ENCODE results near the gene GAL3ST3. TPM values are rescaled to one million over a fixed set of nuclear protein-coding genes. Genes with fewer than 3 reads are reported as not detected.

The GAL3ST3 gene
- total RNA-seq, 2 experiments from 2014 or later = 0.51 to 1.0 TPM

- H3K9me3 Mint-ChIP-seq = no peaks in the 10 kb centered on the region
- H3K4me3 Mint-ChIP-seq = no peak overlapping the region
- POLR2A ChIA-PET = interaction anchor here (0.5 to 11.1 kb wide), 10 partner anchors 12 to 218 kb away, joined by 3 to 131 read pairs (median 4); partner anchors contain the start of gene SF3B2
- peak; percentile 88 for TF ChIP-seq CTCF (IDR thresholded peaks at IDR 0.05)
- ATAC-seq (peak; percentile 25), DNase-seq (peak; percentile 84)
- H3K27me3 Mint-ChIP-seq = no peaks in the 10 kb centered on the region
- peaks cover 71% of the 10 kb centered on the region for H3K36me3 Mint-ChIP-seq (ENCODE audit: low read depth)
- intact Hi-C loops (cut with micrococcal nuclease) = loop anchor here (2.0 kb wide), 1 partner anchor 59 kb away; no protein-coding TSS in a partner anchor
- CTCF ChIA-PET = interaction anchor here (0.6 to 10.2 kb wide), 40 partner anchors 9 to 784 kb away, joined by 3 to 133 read pairs (median 5); partner anchors contain the start of genes CCDC85B and SF3B2
- H3K27ac Mint-ChIP-seq = peak overlapping the region; percentile 95
- peaks cover 62% of the 10 kb centered on the region for H3K4me1 Mint-ChIP-seq (ENCODE audit: low read depth)
Observed at GRCh38 chr11:66068154-66068821, 19.3 kb upstream of the GAL3ST3 start.

DNA sequence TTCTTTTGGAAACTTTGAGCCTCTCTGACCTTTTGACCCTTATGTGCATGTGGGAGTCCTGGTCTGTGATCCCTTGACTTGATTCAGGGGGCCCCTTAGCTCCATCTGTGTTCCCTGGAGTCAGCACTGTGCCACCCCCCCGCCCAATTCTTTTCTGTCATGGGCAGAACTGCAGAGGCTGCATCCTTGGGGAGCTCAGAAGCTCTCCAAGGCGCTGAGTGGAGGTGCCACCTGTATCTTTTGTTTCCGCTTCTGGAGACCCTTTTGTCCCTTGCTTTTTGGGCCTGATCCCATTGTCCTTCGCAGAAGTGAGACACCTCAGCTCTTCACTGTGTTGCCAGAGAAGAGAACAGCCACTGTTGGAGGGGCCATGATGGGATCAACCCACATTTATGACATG is 18.7 kb upstream of the GAL3ST3 start:
- no peak for ATAC-seq
- intact Hi-C loops (cut with micrococcal nuclease) = loop anchor here (2.0 kb wide), 1 partner anchor 59 kb away; no protein-coding TSS in a partner anchor
- Mint-ChIP-seq H3K9me3 (no peaks in the 10 kb centered on the region), H3K27me3 (no peaks in the 10 kb centered on the region), H3K36me3 (ENCODE audit: low read depth) (peaks cover 71% of the 10 kb centered on the region), H3K27ac (peak overlapping the region; percentile 95), H3K4me1 (ENCODE audit: low read depth) (peaks cover 62% of the 10 kb centered on the region), H3K4me3 (no peak overlapping the region)
- POLR2A ChIA-PET = interaction anchor here (1.2 to 11.1 kb wide), 5 partner anchors 12 to 59 kb away, joined by 3 to 131 read pairs (median 6); partner anchors contain the start of gene SF3B2
- no peak for TF ChIP-seq CTCF (IDR thresholded peaks at IDR 0.05)
- DNase-seq = no peak
- CTCF ChIA-PET = interaction anchor here (0.8 to 10.2 kb wide), 24 partner anchors 9 to 784 kb away, joined by 3 to 133 read pairs (median 6); partner anchors contain the start of genes CCDC85B and SF3B2

DNA sequence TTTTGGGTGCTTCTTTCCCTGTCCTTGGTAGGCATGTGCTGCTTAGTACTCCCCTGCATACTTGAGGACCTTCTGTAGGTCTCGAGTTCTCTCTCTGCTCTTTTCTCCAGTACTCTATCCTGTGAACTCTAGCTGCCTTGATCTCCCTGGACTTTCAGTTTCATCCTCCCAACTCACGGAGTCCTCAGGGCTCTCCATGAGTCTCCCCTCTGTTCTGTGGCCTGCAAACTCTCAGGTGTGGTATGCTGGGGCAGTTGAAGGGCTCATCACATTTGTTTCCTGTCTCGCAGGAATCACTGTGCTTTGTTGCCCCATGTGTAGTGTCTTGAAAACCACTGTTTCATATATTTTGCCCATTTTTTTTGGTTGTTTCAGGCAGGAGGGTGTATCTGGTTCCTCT is 17.8 kb upstream of the GAL3ST3 start:
- ChIA-PET POLR2A (interaction anchor here (1.6 to 11.1 kb wide), 3 partner anchors 11 to 60 kb away, joined by 6 to 131 read pairs (median 8); partner anchors contain the start of gene SF3B2), CTCF (interaction anchor here (1.2 to 10.2 kb wide), 12 partner anchors 8 to 785 kb away, joined by 3 to 133 read pairs (median 8); partner anchors contain the start of gene SF3B2)
- no peak for TF ChIP-seq CTCF (IDR thresholded peaks at IDR 0.05)
- intact Hi-C loops (cut with micrococcal nuclease) = no loop called here
- H3K4me3 Mint-ChIP-seq = no peak overlapping the region
- no peak for ATAC-seq
- no peaks in the 10 kb centered on the region for H3K27me3 Mint-ChIP-seq
- peaks cover 70% of the 10 kb centered on the region for H3K36me3 Mint-ChIP-seq (ENCODE audit: low read depth)
- no peak for DNase-seq
- peaks cover 56% of the 10 kb centered on the region for H3K4me1 Mint-ChIP-seq (ENCODE audit: low read depth)
- peak overlapping the region; percentile 95 for H3K27ac Mint-ChIP-seq
- no peaks in the 10 kb centered on the region for H3K9me3 Mint-ChIP-seq

DNA sequence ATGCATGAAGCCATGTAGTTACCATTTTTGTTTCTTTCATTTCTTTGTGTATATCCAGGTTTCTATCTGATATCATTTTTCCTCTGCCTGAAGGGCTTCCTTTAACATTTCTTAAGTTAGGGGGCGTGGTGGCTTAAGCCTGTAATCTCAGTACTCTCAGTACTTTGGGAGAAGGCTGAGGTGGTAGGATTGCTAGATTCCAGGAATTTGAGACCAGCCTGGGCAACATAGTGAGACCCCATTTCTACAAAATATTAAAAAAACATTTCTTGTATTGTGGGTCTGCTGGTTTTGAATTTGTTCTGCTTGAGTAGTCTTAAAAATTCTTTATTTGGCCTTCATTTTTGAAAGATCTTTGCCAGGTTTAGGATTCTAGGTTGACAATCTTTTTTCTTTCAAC is 15.6 kb upstream of the GAL3ST3 start:
- POLR2A ChIA-PET = interaction anchor here (11.1 kb wide), 1 partner anchor 9 kb away, joined by 131 read pairs; the partner anchor contains the start of gene SF3B2
- no peak overlapping the region for H3K4me3 Mint-ChIP-seq
- DNase-seq (no peak), ATAC-seq (no peak)
- no peaks in the 10 kb centered on the region for H3K27me3 Mint-ChIP-seq
- no peaks in the 10 kb centered on the region for H3K9me3 Mint-ChIP-seq
- intact Hi-C loops (cut with micrococcal nuclease) = no loop called here
- CTCF ChIA-PET = interaction anchor here (1.9 to 10.2 kb wide), 2 partner anchors 12 to 64 kb away, joined by 4 to 133 read pairs; partner anchors contain the start of gene SF3B2
- H3K36me3 Mint-ChIP-seq (ENCODE audit: low read depth) = peaks cover 84% of the 10 kb centered on the region
- peaks cover 74% of the 10 kb centered on the region for H3K4me1 Mint-ChIP-seq (ENCODE audit: low read depth)
- no peak for TF ChIP-seq CTCF (IDR thresholded peaks at IDR 0.05)
- H3K27ac Mint-ChIP-seq = peak overlapping the region; percentile 61

All from activated CD8-positive, alpha-beta T cell treated with anti-CD3 and anti-CD28 coated beads for 36 hours (primary cell).